Central memory CD4-positive, alpha-beta T cell (primary cell): Measurements from ENCODE around the gene SLC17A7.

Experiments
- DNase-seq: peaks from one replicate; pipeline ENCODE4 v3.0.0; 2022

The SLC17A7 gene

DNA sequence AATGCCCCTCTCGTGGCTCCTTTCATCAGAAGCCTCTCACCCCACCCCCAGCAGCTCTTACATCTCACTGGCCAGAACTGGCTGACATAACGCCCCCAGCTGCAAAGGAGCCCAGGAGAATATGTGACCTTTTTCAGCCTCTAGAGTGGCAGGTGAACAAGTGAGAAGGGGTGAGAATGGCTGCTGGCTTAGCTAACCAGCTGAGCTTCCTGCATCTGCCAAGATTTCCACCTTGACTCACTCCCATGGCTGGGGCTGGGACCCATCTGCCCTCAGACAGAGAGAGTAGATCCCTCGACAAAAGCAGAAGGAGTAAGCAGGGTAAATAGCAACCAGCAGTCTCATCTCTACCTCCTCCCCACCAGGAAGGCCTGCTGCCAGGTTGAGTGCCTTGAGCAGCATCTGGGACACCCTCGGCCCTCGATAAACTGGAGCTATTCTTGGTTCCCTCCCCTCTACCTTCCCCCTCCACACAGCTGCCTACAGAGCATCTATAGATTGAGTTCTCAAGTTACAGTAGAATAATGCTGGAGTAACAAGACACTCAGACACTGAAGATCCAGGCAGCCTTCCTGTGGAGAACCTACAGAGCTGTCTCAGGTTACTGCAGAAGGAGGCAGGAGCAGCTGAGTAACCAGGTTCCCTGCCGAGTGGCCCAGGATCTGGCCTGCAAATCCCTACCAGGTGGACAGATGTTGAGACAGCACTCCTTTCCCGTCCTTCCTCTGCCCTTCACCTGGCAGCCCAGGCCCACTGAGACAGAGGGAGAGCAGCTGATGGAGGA, 37.7 kb downstream of the SLC17A7 start:
- no peak for DNase-seq

DNA sequence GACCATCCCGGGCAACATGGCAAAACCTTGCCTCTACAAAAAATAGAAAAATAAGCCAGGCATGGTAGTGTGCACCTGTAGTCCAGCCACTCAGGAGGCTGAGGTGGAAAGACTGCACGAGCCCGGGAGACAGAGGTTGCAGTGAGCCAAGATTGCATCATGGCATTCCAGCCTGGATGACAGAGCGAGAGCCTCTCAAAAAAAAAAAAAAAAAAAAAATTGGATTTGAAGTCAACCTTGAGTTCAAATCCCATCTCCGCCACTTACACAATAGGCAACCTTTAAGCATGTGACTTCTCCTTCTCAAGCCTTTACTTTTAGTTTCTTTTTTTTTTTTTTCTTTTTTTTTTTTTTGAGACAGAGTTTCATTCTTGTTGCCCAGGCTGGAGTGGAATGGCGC, 41.3 kb downstream of the SLC17A7 start:
- DNase-seq = no peak

DNA sequence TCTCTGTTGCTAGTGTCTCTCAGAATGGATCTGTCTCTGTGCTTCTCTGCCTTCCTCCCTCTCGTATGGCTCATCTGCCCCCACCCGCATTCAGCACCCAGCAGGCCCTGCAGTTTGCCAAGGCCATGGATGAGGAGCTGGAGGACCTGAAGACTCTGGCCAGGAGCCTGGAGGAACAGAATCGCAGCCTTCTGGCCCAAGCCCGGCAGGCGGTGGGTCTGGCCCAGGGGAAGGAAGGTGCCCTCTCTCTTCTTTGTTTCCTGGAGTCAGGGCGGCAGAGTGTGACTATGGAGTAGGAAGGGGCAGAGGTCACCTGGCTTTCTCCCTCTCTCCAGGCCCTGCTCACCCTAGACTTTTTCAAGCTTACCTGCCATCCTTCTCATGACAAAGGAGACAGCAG, 42.4 kb downstream of the SLC17A7 start:
- DNase-seq = no peak

DNA sequence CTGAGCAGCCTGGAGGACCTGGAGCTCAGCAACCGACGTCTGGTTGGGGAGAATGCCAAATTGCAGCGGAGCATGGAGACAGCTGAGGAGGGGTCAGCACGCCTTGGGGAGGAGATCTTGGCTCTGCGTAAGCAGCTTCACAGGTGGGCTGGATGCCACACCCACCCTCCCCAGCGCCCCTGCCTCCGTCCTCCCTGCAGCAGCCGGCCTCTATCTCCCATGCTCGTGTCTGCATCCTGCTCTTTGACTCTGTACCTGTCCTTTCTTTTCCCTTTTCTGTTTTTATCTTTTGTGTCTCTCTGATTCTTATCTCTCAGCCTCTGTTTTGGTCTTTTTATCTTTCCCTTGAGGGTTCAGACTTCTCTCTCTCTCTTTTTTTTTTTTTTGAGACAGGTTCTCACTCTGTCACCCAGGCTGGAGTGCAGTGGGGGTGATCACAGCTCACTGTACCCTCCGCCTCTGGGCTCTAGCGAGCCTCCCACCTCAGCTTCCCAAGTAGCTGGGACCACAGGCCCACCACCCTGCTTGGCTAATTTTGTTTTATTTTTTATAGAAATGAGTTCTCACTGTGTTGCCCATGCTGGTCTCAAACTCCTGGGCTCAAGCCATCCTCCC, 43.2 kb downstream of the SLC17A7 start:
- no peak for DNase-seq

DNA sequence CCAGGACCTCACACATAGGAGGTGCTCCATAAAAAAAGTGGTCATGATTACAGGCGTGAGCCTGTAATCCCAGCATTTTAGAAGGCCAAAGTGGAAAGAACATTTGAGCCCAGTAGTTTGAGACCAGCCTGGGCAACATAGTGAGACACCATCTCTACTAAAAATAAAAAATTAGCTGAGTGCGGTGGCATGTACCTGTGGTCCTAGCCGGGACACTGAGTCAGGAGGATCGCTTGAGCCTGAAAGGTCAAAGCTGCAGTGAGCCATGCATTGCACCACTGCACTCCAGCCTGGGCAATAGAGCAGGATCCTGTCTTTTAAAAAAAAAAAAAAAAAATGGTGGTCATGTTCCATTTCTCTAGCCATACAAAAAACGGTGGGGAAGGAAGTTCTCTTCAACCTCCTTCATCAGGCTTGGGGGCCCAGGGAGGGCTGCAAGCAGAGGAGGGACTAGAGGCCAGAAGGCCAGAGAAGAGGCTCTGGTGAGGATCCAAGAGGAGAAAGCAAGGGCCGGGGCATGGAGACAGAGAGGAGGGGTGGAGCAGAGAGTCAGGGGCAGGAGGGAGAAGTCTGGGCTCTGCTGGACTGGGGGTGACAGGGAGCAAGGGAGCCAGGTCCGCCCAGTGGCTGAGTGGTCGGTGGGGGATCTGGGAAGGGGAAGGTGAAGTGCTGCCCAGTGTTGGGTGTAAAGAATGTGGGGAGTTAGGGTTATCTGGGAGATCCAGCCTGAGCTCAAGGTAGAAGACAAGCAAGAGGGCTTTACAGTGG, 44.4 kb downstream of the SLC17A7 start:
- DNase-seq = no peak

DNA sequence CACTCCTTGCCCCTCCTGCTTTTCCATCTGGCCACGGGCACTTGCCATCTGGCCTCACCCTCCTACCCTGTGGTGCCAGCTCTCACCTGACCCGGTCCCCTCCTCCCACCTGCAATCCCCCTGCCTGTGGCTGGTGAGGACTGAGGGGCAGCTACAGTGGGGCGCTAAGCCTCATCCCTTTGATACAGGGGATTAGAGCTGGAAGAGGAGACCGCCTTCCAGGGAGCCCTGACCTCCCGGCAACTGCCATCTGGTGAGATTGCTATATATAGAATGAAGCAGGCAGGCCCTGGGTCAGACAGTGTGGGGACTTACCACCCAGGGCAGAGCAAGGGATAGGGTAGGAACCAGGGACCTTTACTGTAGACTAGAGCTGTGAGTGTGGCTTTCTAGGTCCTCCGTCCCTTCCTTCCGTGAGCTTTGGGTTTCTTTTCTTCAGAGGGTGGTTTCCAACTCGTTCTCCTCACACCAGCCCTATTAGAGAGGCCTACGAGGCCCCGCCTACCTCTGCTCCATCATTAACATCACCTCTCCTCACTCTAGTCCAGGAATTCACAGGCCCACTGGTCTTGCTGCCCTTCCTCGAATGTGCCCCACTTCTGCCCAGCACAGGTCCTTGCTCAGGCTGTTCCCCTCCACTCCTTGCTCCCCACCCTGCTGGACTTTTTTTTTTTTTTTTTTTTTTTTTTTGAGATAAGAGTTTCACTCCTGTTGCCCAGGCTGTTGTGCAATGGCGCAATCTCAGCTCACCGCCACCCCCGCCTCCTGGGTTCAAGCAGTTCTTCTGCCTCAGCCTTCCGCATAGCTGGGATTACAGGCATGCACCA, 45.5 kb downstream of the SLC17A7 start:
- no peak for DNase-seq

DNA sequence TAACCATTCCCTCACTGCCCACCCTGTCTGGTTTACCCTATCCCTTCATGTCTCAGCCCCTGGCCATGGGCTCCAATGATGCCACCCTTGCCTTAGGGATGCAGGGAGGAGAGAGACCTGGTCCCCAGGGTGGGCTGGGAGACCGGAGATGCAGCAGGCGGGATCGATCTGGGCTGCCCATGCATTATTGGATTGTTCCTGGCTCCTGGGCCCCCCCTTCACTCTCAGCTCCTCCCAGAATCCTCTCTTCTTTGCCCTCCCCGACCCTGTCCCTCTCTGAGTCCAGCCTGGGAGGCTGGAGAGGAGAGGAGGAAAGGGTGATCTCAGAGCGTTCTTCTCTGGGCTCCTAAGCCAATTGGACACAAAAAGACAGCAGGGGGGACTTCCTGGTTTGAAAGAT, 47.4 kb downstream of the SLC17A7 start:
- no peak for DNase-seq

DNA sequence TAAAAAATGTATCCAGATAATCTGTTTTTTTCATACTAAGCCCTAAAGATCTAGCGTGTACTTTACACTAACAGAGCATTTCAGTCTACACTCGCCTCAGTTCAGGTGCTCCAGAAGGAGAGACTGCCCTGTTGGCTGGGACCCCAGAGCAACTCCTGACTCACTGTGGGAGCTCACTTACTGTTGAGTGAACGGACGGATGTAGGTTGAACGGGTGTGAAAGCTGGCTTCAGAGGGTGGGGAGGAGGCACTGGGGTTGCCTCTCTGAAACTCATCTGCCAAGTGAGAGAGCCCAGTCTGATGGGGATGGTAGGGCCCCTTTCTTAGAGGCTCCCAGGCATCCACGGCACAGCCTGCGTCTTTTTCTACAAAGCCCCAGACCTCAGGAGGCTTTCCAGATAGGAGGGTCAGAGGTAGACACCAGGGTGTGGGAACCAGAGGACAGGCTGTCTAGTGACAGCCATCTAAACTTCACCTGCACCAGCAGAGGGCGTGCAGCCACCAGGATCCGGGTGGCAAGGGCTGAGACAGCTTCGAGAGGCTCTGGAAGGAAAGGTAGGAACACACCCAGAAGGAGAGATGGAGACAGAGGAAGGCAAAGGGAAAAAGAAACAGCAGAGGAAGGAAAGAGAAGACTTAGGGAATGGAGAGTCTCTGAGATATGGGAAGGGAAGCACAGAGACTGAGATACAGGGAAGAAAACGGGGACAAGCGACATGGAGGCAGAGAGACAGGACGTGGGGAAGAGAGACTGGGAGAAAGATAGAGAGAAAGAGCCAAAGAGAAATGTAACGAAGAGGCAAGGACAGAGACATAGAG, 49.5 kb downstream of the SLC17A7 start:
- peak; percentile 71 for DNase-seq

DNA sequence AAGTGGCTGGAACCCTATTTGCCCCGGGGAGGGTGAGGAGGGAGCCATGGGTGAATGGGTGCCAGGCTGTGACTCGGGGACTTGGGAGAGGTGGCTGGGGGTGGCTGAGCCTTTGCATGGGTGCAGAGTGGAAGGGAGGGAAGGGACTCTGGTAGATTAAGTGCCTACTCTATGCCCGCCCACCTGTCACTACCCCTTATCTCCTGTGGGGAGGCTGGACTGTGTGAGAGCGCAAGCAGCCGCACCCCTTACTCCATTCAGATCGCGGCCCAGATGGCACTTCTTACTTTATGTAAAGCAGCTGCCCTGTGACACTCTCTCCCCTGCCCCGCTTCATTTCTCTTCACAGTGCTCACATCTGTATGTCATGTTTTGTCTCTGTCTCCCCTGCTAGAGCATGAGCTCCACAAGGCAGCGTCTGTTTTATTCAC, 50.4 kb downstream of the SLC17A7 start:
- DNase-seq = no peak

DNA sequence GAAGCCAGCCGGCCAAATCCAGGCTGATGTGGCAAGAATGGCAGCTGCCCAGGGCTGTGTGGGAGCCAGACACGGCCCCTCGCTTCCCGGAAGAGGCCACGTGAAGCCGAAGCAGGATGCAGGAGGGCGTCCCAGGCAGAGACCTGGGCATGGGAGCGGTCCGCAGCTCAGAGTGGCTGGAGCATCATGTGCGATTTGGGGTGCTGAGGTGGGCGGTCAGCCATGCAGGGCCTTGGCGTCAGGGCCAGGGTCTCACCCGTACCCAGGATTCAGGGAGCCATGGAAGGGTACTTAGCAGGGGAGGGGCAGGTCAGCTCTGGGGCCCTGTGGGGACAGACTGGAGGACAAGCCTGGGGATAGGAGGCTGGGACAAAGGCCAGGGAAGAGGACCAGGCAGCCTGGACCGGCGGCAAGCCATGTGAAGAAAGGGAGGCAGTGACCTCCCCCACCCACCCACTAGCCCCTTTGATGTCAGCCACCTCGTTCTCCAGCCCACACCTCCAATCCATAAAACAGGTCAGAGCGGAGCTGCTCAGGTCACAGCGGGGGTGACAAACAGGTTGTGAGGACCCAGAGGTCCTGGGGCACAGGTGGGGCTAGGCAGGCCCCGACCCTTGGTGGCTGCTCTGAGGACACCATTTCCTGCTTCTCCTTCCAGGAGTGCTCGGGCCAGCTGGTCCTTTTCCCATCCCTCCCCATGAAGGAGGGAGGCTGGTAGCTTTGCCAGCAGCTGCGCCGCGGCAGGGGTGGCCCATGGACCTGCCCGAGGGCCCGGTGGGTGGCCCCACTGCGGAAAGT, 51.0 kb downstream of the SLC17A7 start:
- DNase-seq = no peak

DNA sequence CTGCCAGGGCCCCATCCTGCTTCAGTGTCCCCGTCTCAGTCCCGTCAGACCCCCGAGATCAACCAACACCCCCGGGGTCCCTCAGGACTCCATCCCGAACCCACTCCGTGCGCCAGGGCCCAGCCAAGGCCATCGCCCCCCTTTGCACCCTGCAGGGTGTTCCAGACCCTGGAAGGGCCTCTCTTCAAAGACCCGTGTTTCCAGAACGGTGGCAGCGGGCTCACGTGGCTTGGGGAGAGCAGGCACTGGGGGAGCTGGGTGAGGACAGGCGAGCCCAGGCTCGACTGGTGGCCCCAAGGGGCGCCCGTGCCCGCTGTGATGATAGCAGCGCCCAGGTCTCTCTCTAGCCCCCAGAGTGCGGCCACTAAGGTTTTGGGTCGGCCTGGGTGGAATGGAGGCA, 51.9 kb downstream of the SLC17A7 start:
- DNase-seq = no peak

DNA sequence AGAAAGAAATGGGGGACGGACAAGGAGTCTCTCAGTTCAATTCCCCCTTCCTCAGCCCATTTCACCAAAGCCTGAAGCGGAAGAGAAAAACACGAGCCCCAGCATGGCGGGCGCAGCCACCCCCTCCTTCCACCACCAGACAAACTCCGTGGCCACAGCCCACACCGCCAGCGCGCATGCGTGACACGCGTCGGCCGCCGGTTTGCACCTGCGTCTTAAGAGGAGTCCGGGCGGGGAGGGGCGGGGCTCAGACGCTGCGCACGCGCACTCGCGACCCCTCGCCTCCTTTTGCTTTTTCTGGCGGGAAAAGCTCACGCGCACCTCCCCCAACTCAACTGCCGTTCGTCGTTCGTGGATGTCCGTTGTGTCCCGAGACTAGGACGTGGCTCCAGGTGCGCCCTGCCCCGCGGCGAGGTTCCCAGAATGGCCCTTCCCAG, 53.4 kb downstream of the SLC17A7 start, which contains the start of gene KASH5:
TSS of gene KASH5 (plus strand) at position 314 of the 437 bp plus-strand sequence. CDS start 2,635 bp downstream, outside the sequence.
- peak; percentile 86 for DNase-seq

DNA sequence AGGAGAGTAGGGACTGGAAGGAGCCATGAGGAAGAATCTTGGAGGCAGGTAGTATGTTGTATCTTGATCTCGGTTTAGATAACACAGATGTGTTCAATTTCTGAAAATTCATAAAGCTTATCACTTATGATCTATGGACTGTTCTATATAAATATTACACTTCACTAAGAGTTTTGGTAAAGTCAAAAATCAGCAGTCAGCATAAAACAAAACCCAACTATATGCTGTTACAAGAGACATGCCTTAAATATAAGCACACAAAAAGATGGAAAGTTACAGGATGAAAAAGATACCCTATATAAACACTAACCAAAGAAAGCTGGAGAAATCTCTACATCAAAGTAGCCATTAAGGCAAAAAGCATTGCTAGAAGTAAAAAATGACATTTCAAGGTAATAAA, 57.7 kb downstream of the SLC17A7 start:
- DNase-seq = no peak

DNA sequence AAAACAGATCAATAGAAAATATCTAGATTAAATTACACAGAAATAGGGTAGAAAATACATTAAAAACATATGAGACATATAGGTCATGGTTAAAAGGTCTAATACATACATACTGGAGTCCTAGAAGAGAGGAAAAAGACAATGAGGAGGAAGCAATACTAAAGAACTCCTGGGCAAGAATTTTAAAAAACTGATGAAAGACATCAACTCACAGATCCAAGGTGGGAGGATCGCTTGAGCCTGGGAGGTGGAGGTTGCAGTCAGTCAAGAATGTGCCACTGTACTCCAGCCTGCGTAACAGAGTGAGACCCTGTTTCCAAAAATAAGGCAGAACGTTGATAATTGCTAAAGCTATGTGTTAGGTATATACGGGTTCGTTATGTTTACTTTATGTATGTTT, 58.7 kb downstream of the SLC17A7 start:
- DNase-seq = no peak

DNA sequence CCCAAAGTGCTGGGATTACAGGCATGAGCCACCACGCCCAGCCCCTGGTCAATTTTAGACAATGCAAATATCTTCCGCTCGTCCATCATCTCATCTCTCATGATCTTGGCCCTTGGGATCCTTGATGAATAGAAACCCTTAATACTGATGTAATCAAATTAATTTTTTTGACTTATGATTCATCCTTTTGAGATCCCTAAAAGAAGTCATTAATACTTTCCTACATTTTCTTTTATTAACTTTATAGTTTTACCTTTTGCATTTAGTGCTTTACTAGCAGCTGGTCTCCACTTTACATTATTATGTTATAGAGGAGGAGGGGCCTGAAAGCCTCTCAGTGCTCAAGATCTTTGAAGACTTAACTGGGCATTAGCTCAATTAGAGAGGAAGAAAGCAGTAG, 60.9 kb downstream of the SLC17A7 start:
- DNase-seq = no peak
